SK-N-SH (cell line): Measurements from ENCODE around the gene NOB1. TPM values are rescaled to one million over a fixed set of nuclear protein-coding genes. Genes with fewer than 3 reads are reported as not detected.

Experiments used
- CTCF ChIA-PET: fragments of 300-600, 350-600 bp; formaldehyde crosslinking; extraction: SDS; loops from one replicate; lab custom pipeline; 2021; lab: Yijun Ruan, JAX
- POLR2A ChIA-PET: fragments of 350-600 bp; sonication (Branson Sonifier 250); formaldehyde crosslinking; extraction: SDS; loops from one replicate; lab custom pipeline; 2020; ENCODE audit warnings: antibody characterized with exemption, inconsistent platforms; lab: Yijun Ruan, JAX
- DNase-seq: peaks from one replicate; pipeline ENCODE4 v3.0.0; 2012
- H2AFZ ChIP-seq: fragments of 200-600 bp; sonication (generic); 2 replicates; pipeline ENCODE4 v1.8.1; 2016; ENCODE audit warnings: antibody characterized with exemption, mild to moderate bottlenecking, low read depth
- H3F3A ChIP-seq: fragments of 200-600 bp; sonication (generic); replicated peaks from 2 replicates; pipeline ENCODE3; 2016; ENCODE audit warnings: antibody characterized with exemption, mild to moderate bottlenecking; ENCODE audit not compliant: insufficient read depth
- H3K27ac ChIP-seq, 2 experiments: fragments of 200-500 bp in 1 of 2; fragments of 200-600 bp in 1 of 2; sonication (Bioruptor generic) in 1 of 2; sonication (generic), shearing (Covaris generic) in 1 of 2; 2 replicates each; pipeline versions ENCODE4 v1.5.1 to v1.6.1; 2014 to 2016; ENCODE audit warnings: low read depth in 2 of 2, inconsistent platforms in 1 of 2, low read length in 1 of 2, mild to moderate bottlenecking in 1 of 2, mixed read lengths in 1 of 2
- H3K27me3 ChIP-seq: fragments of 200-600 bp; sonication (generic), shearing (Covaris generic); 2 replicates; pipeline ENCODE4 v1.6.1; 2016; ENCODE audit warnings: mixed run types; ENCODE audit not compliant: insufficient read depth
- H3K36me3 ChIP-seq, 2 experiments: fragments of 200-500 bp in 1 of 2; fragments of 200-600 bp in 1 of 2; sonication (Bioruptor generic) in 1 of 2; sonication (generic) in 1 of 2; replicated peaks in 1 of 2; 2 replicates each; pipeline versions ENCODE3 to v1.5.1; 2014 to 2016; ENCODE audit warnings: low read length in 1 of 2, mild to moderate bottlenecking in 1 of 2; ENCODE audit not compliant: insufficient read depth in 2 of 2, control insufficient read depth in 1 of 2
- H3K4me1 ChIP-seq, 2 experiments: fragments of 200-500 bp in 1 of 2; fragments of 200-600 bp in 1 of 2; sonication (Bioruptor generic) in 1 of 2; sonication (generic), shearing (Covaris generic) in 1 of 2; 2 replicates each; pipeline versions ENCODE4 v1.5.1 to v1.6.1; 2014 to 2016; ENCODE audit warnings: low read depth in 1 of 2, low read length in 1 of 2, mixed run types in 1 of 2; ENCODE audit not compliant: insufficient read depth in 2 of 2, control insufficient read depth in 1 of 2
- H3K4me2 ChIP-seq: fragments of 200-600 bp; sonication (generic), shearing (Covaris generic); 2 replicates; pipeline ENCODE4 v1.6.1; 2017; ENCODE audit warnings: mixed run types
- H3K4me3 ChIP-seq, 2 experiments: fragments of 200-500 bp in 1 of 2; fragments of 200-600 bp in 1 of 2; sonication (Bioruptor generic) in 1 of 2; sonication (generic), shearing (Covaris generic) in 1 of 2; 2 replicates each; pipeline versions ENCODE4 v1.5.1 to v1.8.1; 2014 to 2016; ENCODE audit warnings: low read depth in 2 of 2, inconsistent platforms in 1 of 2, low read length in 1 of 2, mild to moderate bottlenecking in 1 of 2, mixed read lengths in 1 of 2, moderate library complexity in 1 of 2
- H3K79me2 ChIP-seq: fragments of 200-600 bp; sonication (generic); 2 replicates; pipeline ENCODE4 v1.8.1; 2017; ENCODE audit warnings: mild to moderate bottlenecking; ENCODE audit not compliant: insufficient read depth
- H3K9ac ChIP-seq: fragments of 200-600 bp; sonication (generic); 2 replicates; pipeline ENCODE4 v1.6.1; 2017; ENCODE audit warnings: mixed run types
- H3K9me2 ChIP-seq: fragments of 200-600 bp; sonication (generic); 2 replicates; pipeline ENCODE4 v1.6.1; 2017; ENCODE audit warnings: mixed run types
- H3K9me3 ChIP-seq: fragments of 200-600 bp; sonication (generic); 2 replicates; pipeline ENCODE4 v1.6.1; 2017; ENCODE audit warnings: mixed run types, mild to moderate bottlenecking, moderate library complexity
- H4K20me1 ChIP-seq: fragments of 200-600 bp; sonication (generic); 2 replicates; pipeline ENCODE4 v1.6.1; 2017; ENCODE audit warnings: mild to moderate bottlenecking, mixed run types; ENCODE audit not compliant: insufficient read depth
- CTCF ChIP-seq: fragments of 200-600 bp; sonication (generic); IDR thresholded peaks from 2 replicates; pipeline ENCODE4 v1.6.1; 2017; ENCODE audit warnings: antibody characterized with exemption, mild to moderate bottlenecking, moderate library complexity
- ELF1 ChIP-seq: IDR thresholded peaks from 2 replicates; pipeline ENCODE4 v1.4.0; 2012
- EZH2phosphoT487 ChIP-seq: fragments of 200-600 bp; sonication (generic); IDR thresholded peaks from 2 replicates; pipeline ENCODE4 v1.6.1; 2017; ENCODE audit warnings: low read depth, mixed run types, mild to moderate bottlenecking, antibody characterized with exemption, moderate library complexity, borderline replicate concordance
- FOSL2 ChIP-seq: IDR thresholded peaks from 2 replicates; pipeline ENCODE4 v1.4.0; 2012; ENCODE audit warnings: low read depth, mild to moderate bottlenecking, moderate library complexity, borderline replicate concordance
- JUND ChIP-seq: IDR thresholded peaks from 2 replicates; pipeline ENCODE4 v1.4.0; 2012
- MXI1 ChIP-seq: IDR thresholded peaks from 2 replicates; pipeline ENCODE4 v1.6.1; 2012; ENCODE audit warnings: mild to moderate bottlenecking, low read depth, low read length, improper control_type of control experiment
- NFIC ChIP-seq: IDR thresholded peaks from 2 replicates; pipeline ENCODE4 v1.4.0; 2012; ENCODE audit warnings: borderline replicate concordance
- NRF1 ChIP-seq: IDR thresholded peaks from 2 replicates; pipeline ENCODE4 v1.6.1; 2012; ENCODE audit warnings: low read depth, mild to moderate bottlenecking, low read length
- POLR2AphosphoS5 ChIP-seq: IDR thresholded peaks from 2 replicates; pipeline ENCODE4 v1.6.1; 2012; ENCODE audit warnings: low read depth, low read length
- RAD21 ChIP-seq: IDR thresholded peaks from 2 replicates; pipeline ENCODE4 v1.6.1; 2012; ENCODE audit warnings: mild to moderate bottlenecking, low read length
- RCOR1 ChIP-seq: fragments of 150-350 bp; IDR thresholded peaks from 2 replicates; pipeline ENCODE4 v1.6.1; 2017; ENCODE audit warnings: antibody characterized with exemption, low read length
- RXRA ChIP-seq: IDR thresholded peaks from 2 replicates; pipeline ENCODE4 v1.4.0; 2012; ENCODE audit warnings: low read depth, mild to moderate bottlenecking, borderline replicate concordance
- SIN3A ChIP-seq: IDR thresholded peaks from 2 replicates; pipeline ENCODE4 v1.6.1; 2012; ENCODE audit warnings: low read depth, mild to moderate bottlenecking, low read length, moderate library complexity, borderline replicate concordance
- SMC3 ChIP-seq: IDR thresholded peaks from 2 replicates; pipeline ENCODE4 v1.6.1; 2012; ENCODE audit warnings: low read depth, low read length, improper control_type of control experiment
- TAF1 ChIP-seq: IDR thresholded peaks from 2 replicates; pipeline ENCODE4 v1.6.1; 2012; ENCODE audit warnings: low read depth, mild to moderate bottlenecking, low read length, moderate library complexity, borderline replicate concordance
- TCF12 ChIP-seq: IDR thresholded peaks from 2 replicates; pipeline ENCODE4 v1.4.0; 2012
- TEAD4 ChIP-seq: IDR thresholded peaks from 2 replicates; pipeline ENCODE4 v1.4.0; 2012; ENCODE audit warnings: mild to moderate bottlenecking, borderline replicate concordance; ENCODE audit not compliant: insufficient read depth
- WGBS: methylation state at CpG from one replicate; pipeline ENCODE4 v1.1.6; 2017; ENCODE audit warnings: low lambda C conversion rate; 5-methylcytosine and 5-hydroxymethylcytosine counted together
- polyA plus RNA-seq, 3 experiments: library from polyadenylated mRNA; depleted of rRNA; stranded (reverse); fragments of >200 nt; gene quantifications; 2 replicates each; pipeline ENCODE4 v1.2.3, GENCODE V29; 2012
- TF ChIP-seq, protein P1 (sequence below): IDR thresholded peaks from 2 replicates; pipeline ENCODE4 v1.6.1; 2012; ENCODE audit warnings: mild to moderate bottlenecking, low read depth, low read length, moderate library complexity
- TF ChIP-seq, protein P2 (sequence below): IDR thresholded peaks from 2 replicates; pipeline ENCODE4 v1.4.0; 2012; ENCODE audit warnings: low read depth

The NOB1 gene
- polyA plus RNA-seq, 1 of the 3 experiments (the other 2 are of a cell fraction), result 86.3 TPM

DNA sequence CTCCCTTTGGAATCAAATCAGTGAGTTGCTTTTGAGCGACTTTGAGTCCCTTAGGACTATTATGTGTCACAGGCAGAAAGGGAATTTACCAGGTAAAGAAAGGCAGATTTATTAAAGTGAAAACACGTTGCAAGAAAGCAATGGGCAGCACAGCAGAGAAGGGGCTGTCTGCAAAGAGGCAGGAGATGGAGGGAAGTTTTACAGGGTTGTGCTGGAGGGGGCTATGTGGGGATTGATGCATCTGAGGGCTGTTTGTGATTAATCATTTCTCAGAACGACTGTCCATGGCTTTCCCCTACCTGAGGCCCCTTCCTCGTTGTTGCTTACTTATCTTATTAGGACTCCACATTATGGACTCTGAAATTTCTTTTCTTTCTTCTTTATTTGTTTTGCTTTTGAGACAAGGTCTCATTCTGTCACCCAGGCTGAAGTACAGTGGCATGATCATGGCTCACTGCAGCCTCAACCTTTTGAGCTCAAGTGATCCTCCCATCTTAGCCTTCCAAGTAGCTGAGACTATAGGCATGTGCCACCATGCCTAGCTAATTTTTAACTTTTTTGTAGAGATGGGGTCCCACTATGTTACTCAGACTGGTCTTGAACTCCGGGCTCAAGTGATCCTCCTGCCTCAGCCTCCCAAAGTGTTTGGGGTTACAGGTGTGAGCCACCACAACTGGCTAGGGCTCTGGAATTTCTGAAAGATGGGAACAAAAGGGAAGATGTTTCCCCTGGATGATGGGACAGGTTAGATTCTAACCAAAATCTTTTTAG lies 12.9 kb upstream of the NOB1 start:
- H3K4me1 ChIP-seq, result no peaks in the 10 kb centered on the region
- no peak overlapping the region for H2AFZ ChIP-seq
- no peak for DNase-seq
- H3K27me3 ChIP-seq, result no peaks in the 10 kb centered on the region
- H3K9me2 ChIP-seq, result no peaks in the 10 kb centered on the region
- peaks cover 82% of the 10 kb centered on the region for H3K79me2 ChIP-seq
- WGBS, result 89% methylated on average over 5 of the region's 5 CpGs
- ChIA-PET POLR2A (no interaction called here), CTCF (interaction anchor here (0.6 kb wide), 1 partner anchor 39 kb away, joined by 3 read pairs; no protein-coding TSS in a partner anchor)
- no peak overlapping the region for H3K4me2 ChIP-seq
- no peaks in the 10 kb centered on the region for H3K36me3 ChIP-seq
- peaks cover 2% of the 10 kb centered on the region for H3F3A ChIP-seq
- H3K4me3 ChIP-seq, result no peak overlapping the region
- no peaks in the 10 kb centered on the region for H4K20me1 ChIP-seq
- TF ChIP-seq TCF12, result no peak
- no peak for TF ChIP-seq CTCF
- no peak for TF ChIP-seq POLR2AphosphoS5
- no peak for TF ChIP-seq MXI1
- TF ChIP-seq EZH2phosphoT487, result no peak
- TF ChIP-seq JUND, result no peak
- TF ChIP-seq, protein P1, sequence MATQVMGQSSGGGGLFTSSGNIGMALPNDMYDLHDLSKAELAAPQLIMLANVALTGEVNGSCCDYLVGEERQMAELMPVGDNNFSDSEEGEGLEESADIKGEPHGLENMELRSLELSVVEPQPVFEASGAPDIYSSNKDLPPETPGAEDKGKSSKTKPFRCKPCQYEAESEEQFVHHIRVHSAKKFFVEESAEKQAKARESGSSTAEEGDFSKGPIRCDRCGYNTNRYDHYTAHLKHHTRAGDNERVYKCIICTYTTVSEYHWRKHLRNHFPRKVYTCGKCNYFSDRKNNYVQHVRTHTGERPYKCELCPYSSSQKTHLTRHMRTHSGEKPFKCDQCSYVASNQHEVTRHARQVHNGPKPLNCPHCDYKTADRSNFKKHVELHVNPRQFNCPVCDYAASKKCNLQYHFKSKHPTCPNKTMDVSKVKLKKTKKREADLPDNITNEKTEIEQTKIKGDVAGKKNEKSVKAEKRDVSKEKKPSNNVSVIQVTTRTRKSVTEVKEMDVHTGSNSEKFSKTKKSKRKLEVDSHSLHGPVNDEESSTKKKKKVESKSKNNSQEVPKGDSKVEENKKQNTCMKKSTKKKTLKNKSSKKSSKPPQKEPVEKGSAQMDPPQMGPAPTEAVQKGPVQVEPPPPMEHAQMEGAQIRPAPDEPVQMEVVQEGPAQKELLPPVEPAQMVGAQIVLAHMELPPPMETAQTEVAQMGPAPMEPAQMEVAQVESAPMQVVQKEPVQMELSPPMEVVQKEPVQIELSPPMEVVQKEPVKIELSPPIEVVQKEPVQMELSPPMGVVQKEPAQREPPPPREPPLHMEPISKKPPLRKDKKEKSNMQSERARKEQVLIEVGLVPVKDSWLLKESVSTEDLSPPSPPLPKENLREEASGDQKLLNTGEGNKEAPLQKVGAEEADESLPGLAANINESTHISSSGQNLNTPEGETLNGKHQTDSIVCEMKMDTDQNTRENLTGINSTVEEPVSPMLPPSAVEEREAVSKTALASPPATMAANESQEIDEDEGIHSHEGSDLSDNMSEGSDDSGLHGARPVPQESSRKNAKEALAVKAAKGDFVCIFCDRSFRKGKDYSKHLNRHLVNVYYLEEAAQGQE, result no peak
- no peak for TF ChIP-seq TEAD4
- H3K9ac ChIP-seq, result no peak overlapping the region
- H3K9me3 ChIP-seq, result no peaks in the 10 kb centered on the region
- H3K27ac ChIP-seq, result no peak overlapping the region

GRCh38 chr16:69763599-69763942 lies 8.8 kb upstream of the NOB1 start:
- POLR2A ChIA-PET, result interaction anchor here (1.0 kb wide), 1 partner anchor 9 kb away, joined by 7 read pairs; the partner anchor contains the start of gene NOB1
- TF ChIP-seq RCOR1 (no peak), RXRA (no peak), SMC3 (no peak), NRF1 (no peak), MXI1 (no peak), SIN3A (no peak), TAF1 (no peak), NFIC (no peak), ELF1 (no peak), RAD21 (no peak), FOSL2 (no peak)
- TF ChIP-seq, protein P2, sequence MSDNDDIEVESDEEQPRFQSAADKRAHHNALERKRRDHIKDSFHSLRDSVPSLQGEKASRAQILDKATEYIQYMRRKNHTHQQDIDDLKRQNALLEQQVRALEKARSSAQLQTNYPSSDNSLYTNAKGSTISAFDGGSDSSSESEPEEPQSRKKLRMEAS, result no peak

More at GRCh38 chr16:69763599-69763942, 8.8 kb upstream of the NOB1 start:
- no peak overlapping the region for H3K4me3 ChIP-seq
- H4K20me1 ChIP-seq, result no peaks in the 10 kb centered on the region
- H3K9me3 ChIP-seq, result no peaks in the 10 kb centered on the region
- H3K9ac ChIP-seq, result peak overlapping the region; percentile 98; the same call in 1 of the 2 replicates
- H3K79me2 ChIP-seq, result peaks cover 53% of the 10 kb centered on the region
- no peaks in the 10 kb centered on the region for H3K36me3 ChIP-seq
- peaks cover 2% of the 10 kb centered on the region for H3F3A ChIP-seq
- H3K27me3 ChIP-seq, result no peaks in the 10 kb centered on the region
- H3K27ac ChIP-seq, result no peak overlapping the region
- H3K4me2 ChIP-seq, result peak overlapping the region; percentile 59
- WGBS, result 87% methylated on average over 5 of the region's 5 CpGs
- no peak for DNase-seq
- no peak overlapping the region for H2AFZ ChIP-seq
- no peaks in the 10 kb centered on the region for H3K9me2 ChIP-seq
- CTCF ChIA-PET, result interaction anchor here (1.0 kb wide), 2 partner anchors 9 to 33 kb away, joined by 3 to 8 read pairs; partner anchors contain the start of gene NOB1
- H3K4me1 ChIP-seq, result no peaks in the 10 kb centered on the region; a peak in 1 of 4 replicates
